Thyroid gland (tissue), 4 donors: ENCODE data around the gene NOL12.

Experiments used
- POLR2A ChIP-seq, 2 donors: fragments of 450-650 bp; IDR thresholded peaks; one replicate each; pipeline ENCODE4 v1.6.1; 2017; ENCODE audit warnings: antibody characterized with exemption in 2 of 2, mild to moderate bottlenecking in 2 of 2, moderate library complexity in 1 of 2
- TF ChIP-seq, protein P1 (sequence below), 6 experiments: fragments of 200-600 bp in 3 of 6; fragments of 450-650 bp in 3 of 6; sonication (generic) in 3 of 6; IDR thresholded peaks; one replicate each; pipeline ENCODE4 v1.5.1; 2016 to 2019; ENCODE audit warnings: antibody characterized with exemption in 6 of 6, mild to moderate bottlenecking in 2 of 6, inconsistent platforms in 1 of 6, moderate library complexity in 1 of 6

DNA sequence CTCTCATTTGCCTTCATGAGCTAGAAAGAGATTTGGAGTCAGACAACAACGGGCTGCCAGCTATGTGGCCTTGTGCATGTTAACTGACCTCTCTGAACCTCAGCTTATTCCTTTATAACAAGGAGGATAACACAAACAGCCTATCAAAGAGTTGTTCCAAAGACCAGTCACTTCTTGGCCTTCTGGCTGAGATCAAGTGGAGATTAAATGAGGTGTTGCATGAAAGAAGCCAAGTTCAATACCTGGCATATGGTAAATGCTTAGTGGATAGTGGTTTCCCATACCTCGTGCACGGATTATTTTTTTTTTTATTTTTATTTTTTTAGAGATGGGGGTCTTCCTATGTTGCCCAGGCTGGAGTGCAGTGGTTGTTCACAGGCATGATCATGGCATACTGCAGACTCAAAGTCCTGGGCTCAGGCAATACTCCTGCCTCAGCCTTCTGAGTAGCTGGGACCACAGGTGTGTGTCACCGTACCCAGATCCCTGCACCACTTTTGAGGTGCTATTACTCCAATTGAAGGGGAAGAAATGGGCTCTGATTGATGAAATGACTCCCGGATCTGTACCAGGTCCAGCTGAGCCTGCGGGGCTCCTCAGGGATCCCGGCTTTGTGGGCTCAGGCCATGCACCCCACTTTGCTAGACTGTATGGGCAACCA is 5.8 kb upstream of the NOL12 start:
- TF ChIP-seq, protein P1, sequence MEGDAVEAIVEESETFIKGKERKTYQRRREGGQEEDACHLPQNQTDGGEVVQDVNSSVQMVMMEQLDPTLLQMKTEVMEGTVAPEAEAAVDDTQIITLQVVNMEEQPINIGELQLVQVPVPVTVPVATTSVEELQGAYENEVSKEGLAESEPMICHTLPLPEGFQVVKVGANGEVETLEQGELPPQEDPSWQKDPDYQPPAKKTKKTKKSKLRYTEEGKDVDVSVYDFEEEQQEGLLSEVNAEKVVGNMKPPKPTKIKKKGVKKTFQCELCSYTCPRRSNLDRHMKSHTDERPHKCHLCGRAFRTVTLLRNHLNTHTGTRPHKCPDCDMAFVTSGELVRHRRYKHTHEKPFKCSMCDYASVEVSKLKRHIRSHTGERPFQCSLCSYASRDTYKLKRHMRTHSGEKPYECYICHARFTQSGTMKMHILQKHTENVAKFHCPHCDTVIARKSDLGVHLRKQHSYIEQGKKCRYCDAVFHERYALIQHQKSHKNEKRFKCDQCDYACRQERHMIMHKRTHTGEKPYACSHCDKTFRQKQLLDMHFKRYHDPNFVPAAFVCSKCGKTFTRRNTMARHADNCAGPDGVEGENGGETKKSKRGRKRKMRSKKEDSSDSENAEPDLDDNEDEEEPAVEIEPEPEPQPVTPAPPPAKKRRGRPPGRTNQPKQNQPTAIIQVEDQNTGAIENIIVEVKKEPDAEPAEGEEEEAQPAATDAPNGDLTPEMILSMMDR (IDR thresholded peaks at IDR 0.05) = no peak
- TF ChIP-seq POLR2A (IDR thresholded peaks at IDR 0.05) = no peak
